ENCODE measurements around the gene TMEM132E. TPM values are rescaled to one million over a fixed set of nuclear protein-coding genes. Genes with fewer than 3 reads are reported as not detected.
A peak's percentile ranks its signal among the peaks of the same experiment; 100 is the strongest.

Gene TMEM132E
- polyA plus RNA-seq, 6 donors from 2014 or later = 0.05 TPM; not detected in 5

- DNase-seq (no peak), ATAC-seq (ENCODE audit: low read depth in 2 of 2) (no peak)
- Mint-ChIP-seq H3K9me3 (no peaks in the 10 kb centered on the region), H3K27ac (no peak overlapping the region), H3K36me3 (no peaks in the 10 kb centered on the region), H3K27me3 (peaks cover 22 to 37% (median 34%) of the 10 kb centered on the region in 3 donors), H3K4me1 (no peaks in the 10 kb centered on the region), H3K4me3 (no peak overlapping the region)
Observed at GRCh38 chr17:34556384-34556783, 23.0 kb upstream of the TMEM132E start.

GRCh38 chr17:34556931-34557330 lies 22.5 kb upstream of the TMEM132E start:
- Mint-ChIP-seq H3K9me3 (no peaks in the 10 kb centered on the region), H3K4me1 (no peaks in the 10 kb centered on the region), H3K27ac (no peak overlapping the region), H3K36me3 (no peaks in the 10 kb centered on the region), H3K4me3 (no peak overlapping the region), H3K27me3 (peaks cover 20 to 36% (median 32%) of the 10 kb centered on the region in 3 donors)
- no peak for ATAC-seq (ENCODE audit: low read depth in 2 of 2)
- no peak for DNase-seq

- no peak overlapping the region for H3K27ac Mint-ChIP-seq
- ATAC-seq (ENCODE audit: low read depth in 2 of 2) (no peak), DNase-seq (no peak)
- no peaks in the 10 kb centered on the region for H3K4me1 Mint-ChIP-seq
- H3K27me3 Mint-ChIP-seq = peaks cover 17 to 22% (median 20%) of the 10 kb centered on the region in 3 donors
- no peak overlapping the region for H3K4me3 Mint-ChIP-seq
- no peaks in the 10 kb centered on the region for H3K36me3 Mint-ChIP-seq
- H3K9me3 Mint-ChIP-seq = no peaks in the 10 kb centered on the region
Observed at GRCh38 chr17:34561328-34561727, 18.1 kb upstream of the TMEM132E start.

GRCh38 chr17:34562387-34562786 lies 17.0 kb upstream of the TMEM132E start:
- H3K4me1 Mint-ChIP-seq = no peaks in the 10 kb centered on the region
- DNase-seq (no peak), ATAC-seq (ENCODE audit: low read depth in 2 of 2) (peak in 1 of 2 donors; percentile 35)
- H3K4me3 Mint-ChIP-seq = no peak overlapping the region
- no peaks in the 10 kb centered on the region for H3K9me3 Mint-ChIP-seq
- H3K36me3 Mint-ChIP-seq = no peaks in the 10 kb centered on the region
- H3K27me3 Mint-ChIP-seq = peaks cover 17 to 22% (median 20%) of the 10 kb centered on the region in 3 donors
- no peak overlapping the region for H3K27ac Mint-ChIP-seq

GRCh38 chr17:34565713-34566112 lies 13.7 kb upstream of the TMEM132E start:
- H3K36me3 Mint-ChIP-seq = no peaks in the 10 kb centered on the region
- DNase-seq (no peak), ATAC-seq (ENCODE audit: low read depth in 2 of 2) (no peak)
- H3K4me3 Mint-ChIP-seq = no peak overlapping the region
- H3K27ac Mint-ChIP-seq = no peak overlapping the region
- H3K4me1 Mint-ChIP-seq = no peaks in the 10 kb centered on the region
- peaks cover 21 to 29% (median 27%) of the 10 kb centered on the region in 3 donors for H3K27me3 Mint-ChIP-seq
- no peaks in the 10 kb centered on the region for H3K9me3 Mint-ChIP-seq

GRCh38 chr17:34566201-34566600 lies 13.2 kb upstream of the TMEM132E start:
- Mint-ChIP-seq H3K36me3 (no peaks in the 10 kb centered on the region), H3K4me1 (no peaks in the 10 kb centered on the region), H3K9me3 (no peaks in the 10 kb centered on the region), H3K4me3 (no peak overlapping the region), H3K27me3 (peaks cover 21 to 31% (median 27%) of the 10 kb centered on the region in 3 donors), H3K27ac (no peak overlapping the region)
- no peak for DNase-seq
- ATAC-seq (ENCODE audit: low read depth in 2 of 2) = no peak

GRCh38 chr17:34566873-34567272 lies 12.5 kb upstream of the TMEM132E start:
- DNase-seq = no peak
- H3K27ac Mint-ChIP-seq = no peak overlapping the region
- H3K4me1 Mint-ChIP-seq = no peaks in the 10 kb centered on the region
- H3K4me3 Mint-ChIP-seq = no peak overlapping the region
- peaks cover 22 to 27% (median 27%) of the 10 kb centered on the region in 3 donors for H3K27me3 Mint-ChIP-seq
- H3K9me3 Mint-ChIP-seq = no peaks in the 10 kb centered on the region
- no peaks in the 10 kb centered on the region for H3K36me3 Mint-ChIP-seq
- ATAC-seq (ENCODE audit: low read depth in 2 of 2) = no peak

- H3K27ac Mint-ChIP-seq = no peak overlapping the region
Observed at GRCh38 chr17:34567691-34568465, 11.5 kb upstream of the TMEM132E start.

GRCh38 chr17:34568953-34569352 lies 10.4 kb upstream of the TMEM132E start:
- no peak overlapping the region for H3K27ac Mint-ChIP-seq
- no peaks in the 10 kb centered on the region for H3K9me3 Mint-ChIP-seq
- no peaks in the 10 kb centered on the region for H3K4me1 Mint-ChIP-seq
- no peaks in the 10 kb centered on the region for H3K36me3 Mint-ChIP-seq
- DNase-seq = no peak
- peaks cover 29 to 38% (median 33%) of the 10 kb centered on the region in 3 donors for H3K27me3 Mint-ChIP-seq
- no peak overlapping the region for H3K4me3 Mint-ChIP-seq
- no peak for ATAC-seq (ENCODE audit: low read depth in 2 of 2)

More at GRCh38 chr17:34567691-34568465, 11.5 kb upstream of the TMEM132E start:
- ATAC-seq (ENCODE audit: low read depth in 2 of 2) = no peak
- peaks cover 32 to 37% (median 35%) of the 10 kb centered on the region in 3 donors for H3K27me3 Mint-ChIP-seq
- DNase-seq = no peak
- H3K9me3 Mint-ChIP-seq = no peaks in the 10 kb centered on the region
- H3K4me1 Mint-ChIP-seq = no peaks in the 10 kb centered on the region
- no peaks in the 10 kb centered on the region for H3K36me3 Mint-ChIP-seq
- no peak overlapping the region for H3K4me3 Mint-ChIP-seq

GRCh38 chr17:34569591-34569990 lies 9.8 kb upstream of the TMEM132E start:
- Mint-ChIP-seq H3K27me3 (peaks cover 30 to 41% (median 39%) of the 10 kb centered on the region in 3 donors), H3K4me1 (no peaks in the 10 kb centered on the region), H3K27ac (no peak overlapping the region), H3K9me3 (peaks cover 0 to 2% (median 0%) of the 10 kb centered on the region in 7 donors), H3K4me3 (no peak overlapping the region), H3K36me3 (no peaks in the 10 kb centered on the region)
- ATAC-seq (ENCODE audit: low read depth in 2 of 2) = no peak
- DNase-seq = no peak

GRCh38 chr17:34570506-34570905 lies 8.9 kb upstream of the TMEM132E start:
- H3K27me3 Mint-ChIP-seq = peaks cover 36 to 49% (median 48%) of the 10 kb centered on the region in 3 donors
- H3K4me1 Mint-ChIP-seq = no peaks in the 10 kb centered on the region
- H3K27ac Mint-ChIP-seq = no peak overlapping the region
- DNase-seq (no peak), ATAC-seq (ENCODE audit: low read depth in 2 of 2) (no peak)
- peaks cover 0 to 5% (median 0%) of the 10 kb centered on the region in 7 donors for H3K9me3 Mint-ChIP-seq
- H3K36me3 Mint-ChIP-seq = no peaks in the 10 kb centered on the region
- no peak overlapping the region for H3K4me3 Mint-ChIP-seq

GRCh38 chr17:34571428-34572130 lies 7.8 kb upstream of the TMEM132E start:
- no peaks in the 10 kb centered on the region for H3K36me3 Mint-ChIP-seq
- no peaks in the 10 kb centered on the region for H3K4me1 Mint-ChIP-seq
- peaks cover 46 to 56% (median 56%) of the 10 kb centered on the region in 3 donors for H3K27me3 Mint-ChIP-seq
- H3K4me3 Mint-ChIP-seq = no peak overlapping the region
- peak overlapping the region in 1 of 6 donors; percentile 4 for H3K27ac Mint-ChIP-seq
- peaks cover 0 to 5% (median 0%) of the 10 kb centered on the region in 7 donors for H3K9me3 Mint-ChIP-seq
- DNase-seq (no peak), ATAC-seq (ENCODE audit: low read depth in 2 of 2) (no peak)

- H3K27me3 Mint-ChIP-seq = peaks cover 56 to 65% (median 65%) of the 10 kb centered on the region in 3 donors
- no peaks in the 10 kb centered on the region for H3K4me1 Mint-ChIP-seq
Observed at GRCh38 chr17:34572483-34572882, 6.9 kb upstream of the TMEM132E start.

GRCh38 chr17:34575182-34575581 lies 4.2 kb upstream of the TMEM132E start:
- peaks cover 5 to 16% (median 10%) of the 10 kb centered on the region in 3 donors for H3K4me1 Mint-ChIP-seq
- no peak for ATAC-seq (ENCODE audit: low read depth in 2 of 2)
- H3K36me3 Mint-ChIP-seq = no peaks in the 10 kb centered on the region
- H3K27ac Mint-ChIP-seq = no peak overlapping the region
- DNase-seq = no peak
- peaks cover 0 to 5% (median 0%) of the 10 kb centered on the region in 7 donors for H3K9me3 Mint-ChIP-seq
- peaks cover 64 to 90% (median 86%) of the 10 kb centered on the region in 3 donors for H3K27me3 Mint-ChIP-seq
- no peak overlapping the region for H3K4me3 Mint-ChIP-seq

More at GRCh38 chr17:34572483-34572882, 6.9 kb upstream of the TMEM132E start:
- no peak for ATAC-seq (ENCODE audit: low read depth in 2 of 2)
- DNase-seq = no peak
- H3K4me3 Mint-ChIP-seq = no peak overlapping the region
- no peak overlapping the region for H3K27ac Mint-ChIP-seq
- H3K36me3 Mint-ChIP-seq = no peaks in the 10 kb centered on the region
- peaks cover 0 to 5% (median 0%) of the 10 kb centered on the region in 7 donors for H3K9me3 Mint-ChIP-seq
